H1 (cell line): ENCODE measurements around the gene DZIP1L. TPM values are rescaled to one million over a fixed set of nuclear protein-coding genes. Genes with fewer than 3 reads are reported as not detected.

Source experiments
- CTCF ChIA-PET: fragments of 300-600 bp; sonication (Branson Sonifier 250); formaldehyde crosslinking; loops from one replicate; lab custom pipeline; 2021; ENCODE audit not compliant: partially characterized antibody; lab: Charles Lee
- POLR2A ChIA-PET: fragments of 300-600 bp; sonication (Branson Sonifier 250); formaldehyde crosslinking; loops from one replicate; lab custom pipeline; 2021; ENCODE audit warnings: inconsistent platforms; ENCODE audit not compliant: partially characterized antibody; lab: Charles Lee
- DNase-seq, 2 experiments: peaks; one replicate each; pipeline versions ENCODE4 v3.0.0 to v3.0.0-alpha.2; 2010 to 2022; ENCODE audit warnings: low spot score in 2 of 2, low read depth in 1 of 2, mixed read lengths in 1 of 2
- FAIRE-seq: peaks from 2 replicates; lab custom pipeline; 2011; peaks lifted over from hg19 to GRCh38; lab: Jason Lieb, UNC
- H2AFZ ChIP-seq: 2 replicates; pipeline ENCODE4 v1.8.1; 2012; ENCODE audit warnings: low read length, inconsistent platforms
- H2AK5ac ChIP-seq: 2 replicates; pipeline ENCODE4 v1.6.1; 2013; ENCODE audit warnings: low read depth, low read length
- H2BK120ac ChIP-seq: replicated peaks from 2 replicates; pipeline ENCODE3; 2013; ENCODE audit warnings: low read depth, low read length, inconsistent platforms
- H2BK12ac ChIP-seq: 2 replicates; pipeline ENCODE4 v1.6.1; 2013; ENCODE audit warnings: low read depth, low read length
- H2BK15ac ChIP-seq: 2 replicates; pipeline ENCODE4 v1.6.1; 2013; ENCODE audit warnings: low read length
- H2BK20ac ChIP-seq: 2 replicates; pipeline ENCODE4 v1.6.1; 2013; ENCODE audit warnings: low read length
- H2BK5ac ChIP-seq: 2 replicates; pipeline ENCODE4 v1.6.1; 2013; ENCODE audit warnings: low read depth, low read length
- H3K14ac ChIP-seq: 2 replicates; pipeline ENCODE4 v1.6.1; 2013; ENCODE audit warnings: inconsistent platforms; ENCODE audit not compliant: insufficient read length
- H3K18ac ChIP-seq: 2 replicates; pipeline ENCODE4 v1.6.1; 2013; ENCODE audit warnings: low read length; ENCODE audit errors: extremely low read depth
- H3K23ac ChIP-seq: 2 replicates; pipeline ENCODE4 v1.6.1; 2013; ENCODE audit warnings: inconsistent platforms; ENCODE audit not compliant: insufficient read length
- H3K23me2 ChIP-seq: 2 replicates; pipeline ENCODE4 v1.6.1; 2013; ENCODE audit warnings: low read depth, low read length
- H3K27ac ChIP-seq: 2 replicates; pipeline ENCODE4 v1.6.1; 2011; ENCODE audit warnings: low read depth, low read length, inconsistent platforms
- H3K27me3 ChIP-seq, 4 experiments: replicated peaks in 1 of 4; 1 replicate in 1 of 4; 2 replicates in 3 of 4; pipeline versions ENCODE4 v1.6.1 to v1.8.1; 2011 to 2013; ENCODE audit warnings: low read length in 3 of 4, mild to moderate bottlenecking in 3 of 4, inconsistent platforms in 2 of 4, mixed read lengths in 2 of 4, moderate library complexity in 1 of 4; ENCODE audit not compliant: control insufficient read depth in 3 of 4, insufficient read depth in 3 of 4; ENCODE audit errors: extremely low read depth in 1 of 4
- H3K36me3 ChIP-seq, 4 experiments: 2 replicates each; pipeline versions ENCODE4 v1.6.1 to v1.8.1; 2011 to 2013; ENCODE audit warnings: mild to moderate bottlenecking in 4 of 4, low read length in 3 of 4, moderate library complexity in 2 of 4, control low read depth in 1 of 4, inconsistent platforms in 1 of 4; ENCODE audit not compliant: insufficient read depth in 4 of 4, control insufficient read depth in 2 of 4
- H3K4ac ChIP-seq: replicated peaks from 2 replicates; pipeline ENCODE3; 2013; ENCODE audit warnings: low read length, low read depth, mixed read lengths, inconsistent platforms; ENCODE audit not compliant: insufficient read length
- H3K4me1 ChIP-seq, 4 experiments: replicated peaks in 1 of 4; 1 replicate in 1 of 4; 2 replicates in 3 of 4; pipeline versions ENCODE4 v1.6.1 to v1.8.1; 2011 to 2013; ENCODE audit warnings: low read length in 3 of 4, inconsistent platforms in 2 of 4, mixed read lengths in 1 of 4; ENCODE audit not compliant: insufficient read depth in 4 of 4, control insufficient read depth in 3 of 4
- H3K4me2 ChIP-seq, 2 experiments: 2 replicates each; pipeline versions ENCODE4 v1.6.1 to v1.8.1; 2011 to 2013; ENCODE audit warnings: low read depth in 2 of 2, low read length in 2 of 2, control low read depth in 1 of 2, inconsistent platforms in 1 of 2, mild to moderate bottlenecking in 1 of 2; ENCODE audit not compliant: insufficient read depth in 1 of 2
- H3K4me3 ChIP-seq, 4 experiments: fragments of 200-600, 300-600 bp in 1 of 4; sonication (generic), shearing (Covaris generic), sonication (Bioruptor Twin) in 1 of 4; 2 replicates each; pipeline versions ENCODE4 v1.5.1 to v1.8.1; 2011 to 2016; ENCODE audit warnings: low read length in 4 of 4, low read depth in 3 of 4, control low read depth in 2 of 4, inconsistent platforms in 2 of 4, mild to moderate bottlenecking in 2 of 4, mixed read lengths in 1 of 4, moderate library complexity in 1 of 4; ENCODE audit not compliant: insufficient read depth in 2 of 4; ENCODE audit errors: extremely low read depth in 1 of 4
- H3K56ac ChIP-seq: replicated peaks from 2 replicates; pipeline ENCODE3; 2013; ENCODE audit warnings: low read depth, mild to moderate bottlenecking, mixed read lengths, low read length, inconsistent platforms; ENCODE audit not compliant: insufficient read length
- H3K79me1 ChIP-seq: 2 replicates; pipeline ENCODE4 v1.6.1; 2013; ENCODE audit warnings: low read depth, low read length, control low read depth
- H3K79me2 ChIP-seq, 2 experiments: 2 replicates each; pipeline versions ENCODE4 v1.6.1 to v1.8.1; 2012 to 2013; ENCODE audit warnings: low read length in 2 of 2, mild to moderate bottlenecking in 2 of 2, inconsistent platforms in 1 of 2; ENCODE audit not compliant: insufficient read depth in 2 of 2, control insufficient read depth in 1 of 2
- H3K9ac ChIP-seq, 4 experiments: replicated peaks in 1 of 4; 1 replicate in 1 of 4; 2 replicates in 3 of 4; pipeline versions ENCODE4 v1.6.1 to v1.8.1; 2011 to 2013; ENCODE audit warnings: low read depth in 3 of 4, low read length in 3 of 4, control low read depth in 2 of 4, mild to moderate bottlenecking in 2 of 4, moderate library complexity in 2 of 4, inconsistent platforms in 1 of 4; ENCODE audit errors: extremely low read depth in 1 of 4
- H3K9me3 ChIP-seq, 2 experiments: 2 replicates each; pipeline versions ENCODE4 v1.6.1 to v1.8.1; 2012 to 2013; ENCODE audit warnings: mild to moderate bottlenecking in 2 of 2, moderate library complexity in 2 of 2, control low read depth in 1 of 2, inconsistent platforms in 1 of 2, low read depth in 1 of 2, low read length in 1 of 2, mixed read lengths in 1 of 2; ENCODE audit not compliant: insufficient read depth in 2 of 2
- H4K20me1 ChIP-seq, 2 experiments: replicated peaks in 1 of 2; 2 replicates each; pipeline versions ENCODE3 to v1.8.1; 2011 to 2013; ENCODE audit warnings: inconsistent platforms in 2 of 2, low read length in 2 of 2, mild to moderate bottlenecking in 1 of 2; ENCODE audit not compliant: insufficient read depth in 2 of 2, control insufficient read depth in 1 of 2
- H4K5ac ChIP-seq: 2 replicates; pipeline ENCODE4 v1.6.1; 2013; ENCODE audit warnings: low read length, low read depth, mixed read lengths, inconsistent platforms; ENCODE audit not compliant: insufficient read length
- H4K8ac ChIP-seq: 2 replicates; pipeline ENCODE4 v1.8.0; 2013; ENCODE audit warnings: mild to moderate bottlenecking, moderate library complexity, low read length, inconsistent platforms; ENCODE audit not compliant: insufficient read depth; ENCODE audit errors: extremely low read depth
- H4K91ac ChIP-seq: replicated peaks from 2 replicates; pipeline ENCODE3; 2013; ENCODE audit warnings: low read length, mixed read lengths, inconsistent platforms; ENCODE audit not compliant: insufficient read length
- CBX5 ChIP-seq: fragments of 300-800, 300-1000 bp; sonication (generic); IDR thresholded peaks from 2 replicates; pipeline ENCODE4 v1.7.1; 2016; ENCODE audit warnings: antibody characterized with exemption, low read length, low read depth
- EP300 ChIP-seq, 2 experiments: IDR thresholded peaks; 1 replicate in 1 of 2; 2 replicates in 1 of 2; pipeline ENCODE4 v1.6.1; 2011 to 2012; ENCODE audit warnings: low read depth in 2 of 2, low read length in 2 of 2, mild to moderate bottlenecking in 2 of 2, borderline replicate concordance in 1 of 2, inconsistent platforms in 1 of 2, moderate library complexity in 1 of 2
- GABPA ChIP-seq: IDR thresholded peaks from 2 replicates; pipeline ENCODE4 v1.6.1; 2011; ENCODE audit warnings: mild to moderate bottlenecking, low read length, moderate library complexity, borderline replicate concordance; ENCODE audit not compliant: insufficient read depth
- MAFK ChIP-seq: IDR thresholded peaks from 2 replicates; pipeline ENCODE4 v1.6.1; 2012; ENCODE audit warnings: low read depth, mild to moderate bottlenecking, improper control_type of control experiment, low read length
- PHF8 ChIP-seq: fragments of 200-600 bp; sonication (generic); conservative IDR thresholded peaks from 2 replicates; pipeline ENCODE4 v1.7.1; 2012; ENCODE audit warnings: low read depth, mild to moderate bottlenecking, inconsistent platforms, low read length, moderate library complexity
- SAP30 ChIP-seq: fragments of 300-600 bp; sonication (generic); IDR thresholded peaks from 2 replicates; pipeline ENCODE4 v1.7.1; 2012; ENCODE audit warnings: low read length, moderate library complexity, mild to moderate bottlenecking, inconsistent platforms; ENCODE audit not compliant: insufficient read depth, insufficient replicate concordance
- SP1 ChIP-seq: IDR thresholded peaks from 2 replicates; pipeline ENCODE4 v1.6.1; 2011; ENCODE audit warnings: low read depth, low read length
- TAF7 ChIP-seq: optimal IDR thresholded peaks from 2 replicates; pipeline ENCODE3; 2011; ENCODE audit warnings: low read depth, mild to moderate bottlenecking, inconsistent platforms, low read length, moderate library complexity, borderline replicate concordance
- TCF12 ChIP-seq: IDR thresholded peaks from 2 replicates; pipeline ENCODE4 v1.6.1; 2011; ENCODE audit warnings: low read depth, mild to moderate bottlenecking, low read length
- TEAD4 ChIP-seq: IDR thresholded peaks from 2 replicates; pipeline ENCODE4 v1.6.1; 2012; ENCODE audit warnings: low read depth, low read length, inconsistent platforms, mixed read lengths
- YY1 ChIP-seq: IDR thresholded peaks from 2 replicates; pipeline ENCODE4 v1.6.1; 2011; ENCODE audit warnings: low read depth, mild to moderate bottlenecking, low read length
- WGBS, 2 experiments: shearing (Covaris generic) in 1 of 2; methylation state at CpG; one replicate each; pipeline versions ENCODE4 v1.1.6 to v1.1.7; 2013 to 2015; ENCODE audit warnings: low lambda C conversion rate in 2 of 2, mixed read lengths in 2 of 2, inconsistent platforms in 1 of 2, low coverage in 1 of 2, missing lambda C conversion rate in 1 of 2; ENCODE audit not compliant: insufficient replicate concordance in 2 of 2, insufficient coverage in 1 of 2, insufficient read length in 1 of 2; ENCODE audit errors: extremely low coverage in 1 of 2, missing lambda C conversion rate in 1 of 2; 5-methylcytosine and 5-hydroxymethylcytosine counted together
- polyA plus RNA-seq, 7 experiments: library from polyadenylated mRNA; depleted of rRNA in 3 of 7; stranded (reverse) in 5 of 7; unstranded in 2 of 7; fragments of >200 nt in 5 of 7; fragments of 200-250 nt in 2 of 7; gene quantifications; 1 replicate in 5 of 7; 2 replicates in 1 of 7; 4 replicates in 1 of 7; pipeline versions ENCODE4 v1.2.1 to v1.2.3, GENCODE V29; 2011 to 2013; ENCODE audit warnings: missing spikeins in 2 of 7, mixed read lengths in 2 of 7
- total RNA-seq: library from RNA; stranded (reverse); fragmentation: NEBNext Ultra II Directional; extraction: Animal tissue kit (Norgen Biotek cat#: 25700); gene quantifications from 2 replicates; pipeline ENCODE4 v1.2.1, GENCODE V29; 2021
- TF ChIP-seq, protein P1 (sequence below): IDR thresholded peaks from 2 replicates; pipeline ENCODE4 v1.6.1; 2012; ENCODE audit warnings: inconsistent platforms

The DZIP1L gene
- total and polyA plus RNA-seq, 2 of the 8 experiments (the other 6 are each of a cell fraction or from before 2014, with no cell fraction given), result 6.5 to 8.3 TPM

DNA sequence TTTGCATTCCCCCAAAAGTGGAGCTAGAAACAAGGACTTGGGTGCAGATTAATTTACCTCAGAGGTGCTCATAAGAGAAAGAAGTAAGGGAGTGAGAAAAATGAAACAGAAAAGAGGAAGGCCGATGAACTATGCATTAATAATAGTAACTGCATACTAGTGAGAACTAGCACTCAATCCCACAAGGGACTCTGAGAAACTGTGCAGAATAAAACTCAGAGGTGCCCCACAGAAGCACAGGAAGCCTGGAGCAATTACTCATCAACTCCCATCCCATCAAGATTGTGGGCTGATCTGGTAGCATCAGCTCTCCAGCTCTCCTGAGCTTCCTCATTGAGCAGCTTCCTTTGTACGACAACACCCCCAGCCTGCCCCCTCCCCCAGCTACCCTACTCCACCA is 54.6 kb downstream of the DZIP1L start:
- POLR2A ChIA-PET, result no interaction called here
- DNase-seq (no peak), FAIRE-seq (no peak)
- Histone ChIP-seq H3K36me3 (peaks cover 0 to 11% (median 5%) of the 10 kb centered on the region in 4 experiments; a peak in 5 of 8 replicates), H3K79me1 (no peaks in the 10 kb centered on the region), H3K4me2 (no peak overlapping the region), H2BK120ac (no peak overlapping the region), H2BK20ac (no peak overlapping the region), H3K9me3 (no peaks in the 10 kb centered on the region), H3K4me1 (peaks cover 0 to 3% (median 1%) of the 10 kb centered on the region in 4 experiments; a peak in 3 of 7 replicates), H2AFZ (no peak overlapping the region), H3K23ac (no peak overlapping the region), H4K91ac (no peak overlapping the region), H3K27me3 (no peaks in the 10 kb centered on the region), H2BK12ac (no peak overlapping the region), H3K79me2 (no peaks in the 10 kb centered on the region), H2BK15ac (no peak overlapping the region), H3K23me2 (no peaks in the 10 kb centered on the region), H3K18ac (no peak overlapping the region), H2BK5ac (no peak overlapping the region), H4K8ac (no peak overlapping the region), H3K9ac (no peak overlapping the region), H4K5ac (no peak overlapping the region), H2AK5ac (no peak overlapping the region), H3K14ac (no peak overlapping the region), H3K56ac (no peak overlapping the region), H3K4ac (no peak overlapping the region), H3K27ac (no peak overlapping the region), H4K20me1 (no peaks in the 10 kb centered on the region), H3K4me3 (no peak overlapping the region)
- WGBS, 2 experiments, result 47% methylated on average over 2 of the region's 2 CpGs; no CpG with 5 or more reads in 1 of the 2 experiments
- CTCF ChIA-PET, result interaction anchor here (1.0 to 16.3 kb wide), 5 partner anchors 9 to 58 kb away, joined by 3 to 232 read pairs (median 7); partner anchors contain the start of gene DZIP1L
- TF ChIP-seq, protein P1, sequence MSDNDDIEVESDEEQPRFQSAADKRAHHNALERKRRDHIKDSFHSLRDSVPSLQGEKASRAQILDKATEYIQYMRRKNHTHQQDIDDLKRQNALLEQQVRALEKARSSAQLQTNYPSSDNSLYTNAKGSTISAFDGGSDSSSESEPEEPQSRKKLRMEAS, result no peak
- TF ChIP-seq SAP30, result no peak
- TF ChIP-seq TEAD4, result no peak
- TF ChIP-seq GABPA, result no peak
- TF ChIP-seq PHF8, result no peak
- TF ChIP-seq YY1, result no peak
- TF ChIP-seq TAF7, result no peak
- TF ChIP-seq MAFK, result no peak
- TF ChIP-seq SP1, result no peak
- TF ChIP-seq TCF12, result no peak
- no peak for TF ChIP-seq CBX5
- no peak for TF ChIP-seq EP300 (IDR thresholded peaks at IDR 0.05; ENCODE audit: borderline replicate concordance in 1 of 2, low read depth in 2 of 2, low read length in 2 of 2)
